Astrocyte of the spinal cord (primary cell): ENCODE measurements around the gene MXRA8.

ENCODE experiments used
- DNase-seq: peaks from one replicate; pipeline ENCODE4 v3.0.0; 2011; ENCODE audit warnings: low read depth, low spot score
- H3K4me3 ChIP-seq: 2 replicates; pipeline ENCODE4 v1.5.1; 2011; ENCODE audit warnings: low read depth, mild to moderate bottlenecking, low read length, moderate library complexity
- CTCF ChIP-seq: IDR thresholded peaks from 2 replicates; pipeline ENCODE4 v1.5.1; 2012; ENCODE audit warnings: low read depth, mild to moderate bottlenecking, low read length, inconsistent platforms
- in situ Hi-C: cut with HindIII; loops from 2 replicates; pipeline ENCODE4 v1.10.0; 2017; ENCODE audit warnings: low sequenced_read_pairs

Gene MXRA8

GRCh38 chr1:1365875-1366698 lies 7.7 kb upstream of the MXRA8 start:
- no peak for DNase-seq
- in situ Hi-C loops, result no loop called here
- H3K4me3 ChIP-seq, result no peak overlapping the region
- TF ChIP-seq CTCF, result no peak

GRCh38 chr1:1364266-1364665 lies 5.9 kb upstream of the MXRA8 start:
- in situ Hi-C loops, result no loop called here
- TF ChIP-seq CTCF, result no peak
- no peak for DNase-seq
- H3K4me3 ChIP-seq, result no peak overlapping the region

DNA sequence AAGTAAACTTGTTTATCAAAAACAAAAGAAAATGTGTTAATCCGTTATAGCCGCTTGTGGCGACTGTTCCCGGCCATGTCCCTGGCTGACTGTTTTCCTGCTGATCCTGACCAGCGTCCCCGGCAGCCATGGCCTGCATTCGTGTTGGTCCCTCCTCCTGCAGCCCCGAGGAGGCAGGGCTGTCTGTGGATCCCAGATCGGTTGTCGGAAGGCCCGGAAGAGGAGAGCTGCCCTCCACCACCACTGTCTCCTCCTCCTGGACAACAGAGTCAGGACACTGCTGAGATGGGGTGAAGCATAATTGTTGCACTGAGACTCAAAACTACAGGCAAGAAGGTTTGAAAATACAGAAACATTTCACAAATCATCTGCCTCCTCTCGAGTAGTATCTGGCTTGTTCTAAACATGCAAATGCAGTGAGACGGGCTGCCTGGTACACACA lies 3.6 kb upstream of the MXRA8 start:
- TF ChIP-seq CTCF, result peak; percentile 42
- in situ Hi-C loops, result no loop called here
- no peak overlapping the region for H3K4me3 ChIP-seq
- DNase-seq, result peak; percentile 79

DNA sequence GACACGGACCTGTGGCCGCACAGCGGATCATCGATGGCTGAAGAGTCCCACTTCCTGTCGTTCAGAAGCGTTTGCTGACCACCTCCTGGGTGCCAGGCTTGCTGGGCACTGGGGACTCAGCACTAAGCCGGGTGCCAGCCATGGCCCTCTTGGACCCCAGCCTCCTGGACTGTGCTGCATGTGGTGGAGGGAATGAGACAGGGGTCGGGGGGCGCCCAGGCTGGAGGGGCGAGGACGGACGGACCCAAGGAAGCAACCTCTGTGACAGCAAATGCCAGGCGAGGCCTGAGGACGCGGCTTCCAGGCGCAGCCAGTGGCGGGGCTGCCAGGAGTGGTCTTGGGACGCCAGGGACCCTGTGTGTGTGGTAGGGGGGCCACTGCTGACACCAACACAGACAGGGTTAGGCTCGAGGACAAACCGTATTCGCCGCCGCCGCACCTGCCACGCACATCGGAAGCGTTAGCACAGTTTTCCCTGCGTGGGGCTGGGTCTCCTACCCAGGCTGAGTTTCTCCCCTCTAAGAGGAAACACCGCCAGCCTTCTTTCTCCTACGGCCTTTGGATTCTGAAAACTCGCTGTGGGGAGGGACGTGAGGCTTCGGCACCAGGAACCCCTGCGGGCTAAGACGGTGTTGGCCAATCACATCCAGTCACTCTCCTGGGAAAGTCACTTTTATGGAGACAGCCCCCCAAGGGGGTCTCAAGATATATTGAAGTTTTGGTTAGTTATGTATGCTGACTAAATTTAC lies 3.1 kb upstream of the MXRA8 start:
- in situ Hi-C loops, result no loop called here
- no peak for TF ChIP-seq CTCF
- no peak for DNase-seq
- H3K4me3 ChIP-seq, result no peak overlapping the region

DNA sequence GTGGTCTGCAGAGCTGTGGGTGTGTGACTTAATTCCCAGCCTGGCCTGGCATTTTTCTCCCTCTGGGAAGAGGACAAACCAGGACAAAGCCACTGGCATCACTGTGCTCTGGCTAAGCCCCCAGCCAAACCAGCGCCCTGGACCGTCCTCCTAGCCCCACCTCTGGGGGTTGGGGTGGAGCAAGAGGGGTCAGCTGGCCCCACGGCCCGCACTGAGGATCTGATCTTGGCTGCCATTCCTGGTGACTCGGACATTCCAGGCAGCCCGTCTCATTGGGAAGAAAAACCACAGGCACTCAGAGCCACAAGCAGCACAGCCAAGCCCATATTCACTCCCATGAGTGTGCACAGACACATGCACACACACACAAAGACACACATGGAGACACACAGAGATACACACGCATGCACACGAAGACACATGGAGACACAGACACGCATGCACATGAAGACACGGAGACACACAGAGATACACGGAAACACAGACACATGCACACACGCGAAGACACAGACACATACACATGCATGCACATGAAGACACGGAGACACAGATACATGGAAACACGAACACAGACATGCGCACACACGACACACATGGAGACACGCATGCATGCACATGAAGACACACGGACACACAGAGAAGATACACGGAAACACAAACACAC lies 2.3 kb upstream of the MXRA8 start:
- in situ Hi-C loops, result no loop called here
- peak; percentile 92 for DNase-seq
- H3K4me3 ChIP-seq, result no peak overlapping the region
- no peak for TF ChIP-seq CTCF

- DNase-seq, result peak; percentile 80
- TF ChIP-seq CTCF, result no peak
- H3K4me3 ChIP-seq, result no peak overlapping the region
- in situ Hi-C loops, result no loop called here
Measured at GRCh38 chr1:1359664-1360468, 1.5 kb upstream of the MXRA8 start.
